Kidney (tissue), 14 donors: ENCODE measurements around the gene SYT1. TPM values are rescaled to one million over a fixed set of nuclear protein-coding genes. Genes with fewer than 3 reads are reported as not detected.

Experiments
- DNase-seq, 5 donors: peaks; one replicate each; pipeline ENCODE4 v3.0.0-alpha.2; 2013 to 2020
- FAIRE-seq: peaks from 2 replicates; lab custom pipeline; 2012; peaks lifted over from hg19 to GRCh38; lab: Jason Lieb, UNC
- H3K27ac ChIP-seq, 2 donors: one replicate each; pipeline ENCODE4 v1.7.0; 2013; ENCODE audit warnings: low read depth in 2 of 2, low read length in 2 of 2, inconsistent platforms in 1 of 2
- H3K27me3 ChIP-seq: one replicate; pipeline ENCODE4 v1.7.1; 2013; ENCODE audit warnings: low read length, inconsistent platforms; ENCODE audit not compliant: control insufficient read depth, insufficient read depth
- H3K36me3 ChIP-seq, 3 donors: one replicate each; pipeline versions ENCODE4 v1.7.0 to v1.7.1; 2013; ENCODE audit warnings: low read length in 3 of 3, control low read depth in 1 of 3, inconsistent platforms in 1 of 3; ENCODE audit not compliant: insufficient read depth in 3 of 3, control insufficient read depth in 2 of 3
- H3K4me1 ChIP-seq, 3 donors: one replicate each; pipeline versions ENCODE4 v1.7.0 to v1.7.1; 2013; ENCODE audit warnings: low read length in 3 of 3, inconsistent platforms in 1 of 3, low read depth in 1 of 3; ENCODE audit not compliant: control insufficient read depth in 2 of 3, insufficient read depth in 2 of 3
- H3K4me3 ChIP-seq, 3 donors: one replicate each; pipeline versions ENCODE4 v1.7.0 to v1.8.1; 2013; ENCODE audit warnings: low read length in 3 of 3, control low read depth in 1 of 3, inconsistent platforms in 1 of 3
- H3K9ac ChIP-seq, 3 donors: one replicate each; pipeline versions ENCODE4 v1.7.0 to v1.7.1; 2013; ENCODE audit warnings: low read length in 3 of 3, control low read depth in 1 of 3, inconsistent platforms in 1 of 3
- H3K9me3 ChIP-seq, 3 donors: one replicate each; pipeline versions ENCODE4 v1.7.0 to v1.7.1; 2013; ENCODE audit warnings: low read length in 3 of 3, control low read depth in 1 of 3, inconsistent platforms in 1 of 3; ENCODE audit not compliant: control insufficient read depth in 2 of 3, insufficient read depth in 1 of 3
- CTCF ChIP-seq: IDR thresholded peaks from 3 replicates; pipeline ENCODE4 v1.5.1; 2012; ENCODE audit warnings: mild to moderate bottlenecking, moderate library complexity, borderline replicate concordance; ENCODE audit not compliant: insufficient read depth; ENCODE audit errors: extremely low read depth
- intact Hi-C: fragments of 100-400 bp; cut with DNase I; formaldehyde crosslinking; loops from one replicate; pipeline ENCODE4 v1.11.1; 2022
- polyA plus RNA-seq: library from polyadenylated mRNA; stranded (reverse); fragments of 350-450 nt; fragmentation: Illumina TruSeq; extraction: RNeasy Lipid Tissue Mini Kit (QIAGEN cat#74804); gene quantifications from one replicate; pipeline ENCODE4 v1.2.3, GENCODE V29; 2014; ENCODE audit warnings: low read depth, low replicate concordance; ENCODE audit not compliant: insufficient read depth
- total RNA-seq: library from RNA; stranded (reverse); fragmentation: NEBNext Ultra II Directional; extraction: Animal tissue kit (Norgen Biotek cat#: 25700); gene quantifications from one replicate; pipeline ENCODE4 v1.2.1, GENCODE V29; 2021
- donor health status: control.
- donor health status: control.
- donor health status: control.
- donor health status: control.
- donor health status: control.
- donor health status: DM: yes; HTN: yes; CAD: no.
- donor health status: Normal renal cell carcinoma (clear cell type).

SYT1 gene
- total and polyA plus RNA-seq, 2 donors from 2014 or later: 0.69 to 1.2 TPM

DNA sequence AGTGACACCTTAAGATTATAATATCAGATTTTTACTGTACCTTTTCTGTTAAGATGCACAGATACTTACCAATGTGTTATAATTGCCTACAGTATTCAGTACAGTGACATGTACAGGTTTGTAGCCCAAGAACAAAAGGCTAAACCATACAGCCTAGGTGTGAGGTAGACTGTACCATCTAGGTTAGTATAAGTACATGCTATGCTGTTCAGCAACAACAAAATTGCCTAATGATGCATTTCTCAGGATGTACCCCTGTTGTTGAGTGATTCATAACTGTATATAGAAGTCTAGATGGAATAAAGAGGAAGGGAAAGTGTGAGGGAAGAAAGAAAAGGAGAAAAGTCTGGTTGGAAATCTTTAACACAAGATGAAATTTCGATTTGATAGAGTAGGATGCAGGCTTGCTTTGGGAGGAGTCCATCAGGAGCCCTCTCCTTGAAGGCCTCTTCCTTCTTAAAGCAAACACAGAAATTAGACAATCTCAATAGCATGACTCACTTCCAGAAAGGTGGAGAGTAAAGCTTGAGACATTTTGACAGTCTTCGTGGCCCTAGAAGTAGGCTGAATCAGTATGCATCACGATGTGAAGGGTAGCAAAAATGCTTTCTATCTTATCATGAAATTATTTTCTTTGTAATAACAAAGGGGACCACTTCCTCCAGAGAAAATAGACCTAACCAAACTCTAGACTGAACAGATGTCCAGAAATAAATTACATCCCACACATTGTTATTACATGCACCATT, 191.5 kb downstream of the SYT1 start:
- intact Hi-C loops: no loop called here
- FAIRE-seq (no peak), DNase-seq (no peak)
- Histone ChIP-seq H3K36me3 (no peaks in the 10 kb centered on the region), H3K4me3 (no peak overlapping the region), H3K9ac (no peak overlapping the region), H3K27me3 (no peaks in the 10 kb centered on the region), H3K27ac (no peak overlapping the region), H3K9me3 (no peaks in the 10 kb centered on the region), H3K4me1 (no peaks in the 10 kb centered on the region)
- TF ChIP-seq CTCF: no peak

- H3K4me1 ChIP-seq: no peaks in the 10 kb centered on the region
- no peaks in the 10 kb centered on the region for H3K36me3 ChIP-seq
- FAIRE-seq (no peak), DNase-seq (no peak)
- TF ChIP-seq CTCF: no peak
- H3K9ac ChIP-seq: no peak overlapping the region
- no peaks in the 10 kb centered on the region for H3K9me3 ChIP-seq
- no peak overlapping the region for H3K27ac ChIP-seq
- no peak overlapping the region for H3K4me3 ChIP-seq
- no peaks in the 10 kb centered on the region for H3K27me3 ChIP-seq
- intact Hi-C loops: no loop called here
These were observed 192.2 kb downstream of the SYT1 start for GRCh38 chr12:79056775-79057174.

DNA sequence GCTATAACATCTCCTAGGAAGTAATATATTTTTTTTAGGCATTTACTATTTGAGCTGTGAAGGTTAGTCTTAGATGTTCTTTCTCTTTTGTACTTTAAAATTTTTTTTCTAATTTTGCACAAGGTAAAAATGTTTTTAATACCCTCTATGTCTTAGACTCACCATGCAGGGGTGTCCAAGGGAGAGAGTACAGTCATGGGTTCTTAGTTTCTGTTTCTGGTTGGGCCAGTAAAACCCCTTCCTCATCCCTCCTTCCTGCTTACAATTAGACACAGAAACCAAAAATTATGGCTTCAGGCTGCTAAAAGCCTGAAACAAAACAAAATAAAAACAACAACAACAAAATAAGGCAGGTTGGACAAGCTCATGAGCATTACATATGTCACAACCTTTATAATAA, 193.0 kb downstream of the SYT1 start:
- DNase-seq (no peak), FAIRE-seq (no peak)
- no peaks in the 10 kb centered on the region for H3K27me3 ChIP-seq
- no peaks in the 10 kb centered on the region for H3K36me3 ChIP-seq
- no peaks in the 10 kb centered on the region for H3K9me3 ChIP-seq
- no peak for TF ChIP-seq CTCF
- no peaks in the 10 kb centered on the region for H3K4me1 ChIP-seq
- H3K27ac ChIP-seq: no peak overlapping the region
- no peak overlapping the region for H3K4me3 ChIP-seq
- H3K9ac ChIP-seq: no peak overlapping the region
- intact Hi-C loops: no loop called here
